Stimulated activated CD4-positive, alpha-beta T cell treated with anti-CD3 and anti-CD28 coated beads, Interleukin-1b, Interleukin-23, amount 100 ng/mL, for 48 hours (primary cell): ENCODE data around the gene WRAP53.

ENCODE experiments used
- DNase-seq: peaks from one replicate; pipeline ENCODE4 v3.0.0-alpha.2; 2020

Gene WRAP53

DNA sequence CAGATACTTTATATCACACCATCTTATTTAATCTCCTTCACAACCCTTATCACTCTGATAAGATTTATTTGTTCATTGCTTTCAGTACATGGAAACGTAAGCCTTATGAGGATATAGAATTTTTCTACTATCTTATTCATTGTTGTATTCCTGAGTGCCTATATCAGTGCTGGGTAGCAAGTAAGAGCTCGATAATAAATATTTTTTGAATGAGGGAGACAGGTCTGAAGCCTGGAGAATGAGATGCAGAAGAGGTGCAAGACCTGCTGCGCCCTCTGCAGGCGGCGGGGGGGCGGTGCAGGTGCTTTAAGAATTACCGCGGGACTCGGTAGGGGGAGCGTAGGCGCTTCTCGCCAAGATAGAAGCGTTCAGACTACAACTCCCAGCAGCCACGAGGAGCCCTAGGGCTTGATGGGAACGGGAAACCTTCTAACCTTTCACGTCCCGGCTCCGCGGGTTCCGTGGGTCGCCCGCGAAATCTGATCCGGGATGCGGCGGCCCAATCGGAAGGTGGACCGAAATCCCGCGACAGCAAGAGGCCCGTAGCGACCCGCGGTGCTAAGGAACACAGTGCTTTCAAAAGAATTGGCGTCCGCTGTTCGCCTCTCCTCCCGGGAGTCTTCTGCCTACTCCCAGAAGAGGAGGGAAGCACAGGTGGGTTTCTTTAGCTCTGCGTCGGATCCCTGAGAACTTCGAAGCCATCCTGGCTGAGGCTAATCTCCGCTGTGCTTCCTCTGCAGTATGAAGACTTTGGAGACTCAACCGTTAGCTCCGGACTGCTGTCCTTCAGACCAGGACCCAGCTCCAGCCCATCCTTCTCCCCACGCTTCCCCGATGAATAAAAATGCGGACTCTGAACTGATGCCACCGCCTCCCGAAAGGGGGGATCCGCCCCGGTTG, at the start of gene WRAP53:
Gene WRAP53 (plus strand): TSS at position 570 of the 900 bp plus-strand sequence. CDS start 172 bp downstream, at position 742.
- DNase-seq, result peak; percentile 97

DNA sequence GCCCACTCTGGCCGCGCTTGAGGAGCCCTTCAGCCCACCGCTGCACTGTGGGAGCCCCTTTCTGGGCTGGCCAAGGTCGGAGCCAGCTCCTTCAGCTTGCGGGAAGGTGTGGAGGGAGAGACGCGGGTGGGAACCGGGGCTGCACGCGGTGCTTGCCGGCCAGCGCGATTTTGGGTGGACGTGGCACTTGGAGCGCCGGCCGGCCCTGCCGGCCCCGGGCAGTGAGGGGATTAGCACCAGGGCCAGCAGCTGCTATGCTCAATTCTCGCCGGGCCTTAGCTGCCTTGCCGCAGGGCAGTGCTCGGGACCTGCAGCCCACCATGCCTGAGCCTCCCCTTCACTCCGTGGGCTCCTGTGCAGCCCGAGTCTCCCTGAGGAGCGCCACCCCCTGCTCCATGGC, 47.5 kb upstream of the WRAP53 start:
- DNase-seq, result no peak

GRCh38 chr17:7641635-7642034, 46.6 kb upstream of the WRAP53 start:
- DNase-seq, result peak; percentile 11

- DNase-seq, result no peak
These were observed 43.5 kb upstream of the WRAP53 start for GRCh38 chr17:7644775-7645174.

- DNase-seq, result no peak
These were observed 41.8 kb upstream of the WRAP53 start for GRCh38 chr17:7646457-7646856.

- no peak for DNase-seq
These were observed 41.3 kb upstream of the WRAP53 start for GRCh38 chr17:7647018-7647417.

- DNase-seq, result peak; percentile 64
These were observed 37.7 kb upstream of the WRAP53 start, which contains the start of gene ATP1B2 for GRCh38 chr17:7650509-7651096. Gene ATP1B2 (plus strand): TSS chr17:7650926. CDS start chr17:7651519, 593 bp downstream.

DNA sequence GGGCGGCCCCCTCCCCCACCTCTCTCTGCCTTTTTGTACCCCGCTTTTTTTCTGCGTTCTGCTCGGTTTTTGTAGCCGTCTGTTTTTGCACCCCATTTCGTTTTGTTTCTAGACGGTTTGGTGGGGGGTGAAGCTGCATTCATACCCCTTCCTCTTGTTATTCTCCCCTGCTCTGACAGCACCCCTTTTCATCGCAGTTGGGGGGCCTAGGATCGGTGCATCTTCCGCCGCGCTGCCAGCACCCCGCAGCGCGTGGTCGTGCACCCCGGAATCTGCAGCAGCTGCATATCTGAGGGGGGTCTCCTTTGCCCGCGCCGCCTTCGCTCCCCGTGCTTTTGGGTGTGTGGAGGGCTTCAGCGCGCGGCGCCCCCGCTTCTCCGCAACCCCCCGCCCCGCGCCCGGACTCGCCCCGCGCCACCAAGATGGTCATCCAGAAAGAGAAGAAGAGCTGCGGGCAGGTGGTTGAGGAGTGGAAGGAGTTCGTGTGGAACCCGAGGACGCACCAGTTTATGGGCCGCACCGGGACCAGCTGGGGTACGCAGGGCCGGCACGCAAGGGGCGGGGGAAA, 37.1 kb upstream of the WRAP53 start:
- no peak for DNase-seq

DNA sequence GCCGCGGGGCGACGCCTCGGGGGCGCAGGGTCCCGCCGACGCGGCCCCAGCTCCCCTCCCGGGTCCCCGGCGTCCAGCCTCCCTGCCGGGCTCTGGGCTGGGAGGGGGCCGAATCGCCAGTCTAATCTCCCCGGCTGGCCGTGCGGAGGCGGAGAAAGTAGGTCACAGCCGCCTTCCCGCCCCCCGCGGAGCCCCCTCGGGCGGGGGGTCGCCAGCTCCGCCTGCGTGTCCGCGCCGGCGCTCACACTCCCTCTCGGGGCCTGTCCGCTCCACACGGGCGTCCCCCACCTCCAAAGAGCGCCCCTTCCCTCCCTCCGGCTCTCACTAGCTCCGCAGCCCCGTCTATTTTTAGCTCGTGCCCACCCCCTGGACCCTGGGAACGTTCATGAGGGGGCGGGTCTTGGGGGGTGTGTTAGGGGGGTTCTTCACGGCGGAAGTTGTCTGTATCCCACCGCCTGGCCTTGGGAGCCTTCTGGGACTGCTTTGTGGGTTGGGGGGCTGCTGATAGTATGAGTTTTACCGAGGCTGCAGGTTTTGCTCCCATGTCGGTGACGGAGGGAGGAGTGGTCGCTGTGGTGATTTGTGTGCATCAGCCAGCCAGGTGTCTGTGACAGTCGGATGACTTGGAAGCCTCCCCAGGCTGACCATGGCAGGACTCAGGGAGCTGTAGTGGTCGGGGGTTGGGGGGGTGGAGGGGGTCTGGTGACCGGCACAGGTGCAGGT, 36.5 kb upstream of the WRAP53 start:
- DNase-seq, result no peak

- DNase-seq, result no peak
These were observed 35.6 kb upstream of the WRAP53 start for GRCh38 chr17:7652388-7653356.

- DNase-seq, result no peak
These were observed 33.3 kb upstream of the WRAP53 start for GRCh38 chr17:7654832-7655540.

DNA sequence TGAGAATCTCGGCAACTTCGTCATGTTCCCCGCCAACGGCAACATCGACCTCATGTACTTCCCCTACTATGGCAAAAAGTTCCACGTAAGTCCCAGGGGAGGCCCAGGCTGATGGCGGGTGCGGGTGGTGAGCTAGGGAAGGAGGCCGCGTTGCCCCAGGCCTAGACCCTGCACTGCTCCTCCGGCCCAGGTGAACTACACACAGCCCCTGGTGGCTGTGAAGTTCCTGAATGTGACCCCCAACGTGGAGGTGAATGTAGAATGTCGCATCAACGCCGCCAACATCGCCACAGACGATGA, 32.8 kb upstream of the WRAP53 start:
- DNase-seq, result no peak

DNA sequence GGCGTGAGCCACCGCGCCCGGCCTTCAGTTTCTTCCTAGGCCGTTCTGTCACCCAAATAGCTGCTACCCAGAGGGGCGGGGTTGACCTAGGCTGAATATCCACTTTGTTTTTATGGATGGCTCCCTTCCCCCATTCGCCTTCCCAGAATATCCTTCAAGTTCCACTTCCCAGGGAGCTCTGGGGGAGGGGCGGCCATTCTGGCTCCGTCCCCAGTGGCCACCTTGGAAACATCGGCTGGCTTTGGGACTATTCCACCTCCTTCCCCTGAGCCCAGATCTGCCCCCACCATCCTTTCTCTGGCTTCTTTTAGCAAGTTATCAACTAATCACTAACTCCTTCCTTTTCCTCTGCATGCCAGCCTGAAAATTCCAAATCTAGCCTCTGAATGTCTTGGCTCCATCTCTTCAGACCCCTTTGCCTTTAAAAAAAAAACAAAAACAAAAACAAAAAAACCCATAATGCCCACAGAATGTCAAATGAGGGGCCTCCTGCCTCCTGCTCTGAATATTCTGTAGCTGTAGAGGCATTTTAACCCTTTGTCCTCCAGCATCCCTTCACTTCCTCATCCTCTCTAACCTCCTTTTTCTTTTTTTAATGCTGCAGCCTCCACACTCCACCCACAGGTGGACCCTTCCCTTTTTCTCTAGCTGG, 31.2 kb upstream of the WRAP53 start:
- no peak for DNase-seq

DNA sequence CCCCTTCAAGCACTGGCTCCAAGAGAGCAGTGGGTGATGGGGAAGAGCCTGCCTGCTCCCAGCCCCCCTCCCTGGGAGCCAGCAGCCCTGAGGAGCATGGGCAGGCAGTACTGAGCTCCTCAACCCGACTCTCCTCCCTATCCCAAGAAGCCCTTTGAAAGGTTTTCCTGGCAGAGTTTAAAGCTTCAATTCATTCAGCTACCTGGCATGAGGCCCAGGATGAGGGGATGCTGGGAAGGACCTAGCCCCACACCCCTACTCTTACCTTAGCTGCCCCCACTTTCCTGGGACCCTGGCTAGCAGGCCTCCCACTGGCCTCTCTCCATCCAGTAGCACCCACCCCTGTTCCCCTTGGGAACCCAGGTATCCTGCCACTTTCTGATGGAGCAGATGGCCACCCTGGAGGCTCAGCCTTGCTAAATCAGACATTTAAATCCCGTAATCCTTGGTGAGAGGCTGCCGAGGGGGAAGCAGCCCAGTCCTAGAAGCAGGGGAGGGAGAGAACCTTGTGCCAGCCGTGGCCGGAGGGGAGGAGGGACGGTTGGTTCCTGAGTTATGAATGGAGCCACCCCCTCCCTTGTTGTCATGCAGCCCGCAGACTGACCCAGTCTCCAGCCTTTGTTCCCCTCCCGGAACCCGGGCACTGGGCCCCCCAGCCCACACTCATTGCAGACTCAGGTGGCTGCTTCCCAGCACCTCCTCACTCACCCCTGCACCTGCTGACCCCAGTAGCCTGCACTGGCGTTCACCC, 20.4 kb upstream of the WRAP53 start:
- DNase-seq, result no peak

DNA sequence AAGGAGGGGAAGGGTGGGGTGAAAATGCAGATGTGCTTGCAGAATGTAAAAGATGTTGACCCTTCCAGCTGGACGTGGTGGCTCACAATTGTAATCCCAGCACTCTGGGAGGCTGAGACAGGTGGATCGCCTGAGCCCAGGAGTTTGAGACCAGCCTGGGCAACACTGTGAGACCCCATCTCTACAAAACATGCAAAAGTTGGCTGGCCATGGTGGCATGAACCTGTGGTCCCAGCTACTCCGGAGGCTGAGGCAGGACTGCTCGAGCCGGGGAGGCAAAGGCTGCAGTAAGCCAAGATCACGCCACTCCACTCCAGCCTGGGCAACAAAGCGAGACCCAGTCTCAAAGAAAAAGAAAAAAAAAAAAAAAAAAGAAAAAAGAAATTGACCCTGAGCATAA, 19.8 kb upstream of the WRAP53 start:
- no peak for DNase-seq

GRCh38 chr17:7673239-7673638, 15.0 kb upstream of the WRAP53 start:
- peak; percentile 52 for DNase-seq

DNA sequence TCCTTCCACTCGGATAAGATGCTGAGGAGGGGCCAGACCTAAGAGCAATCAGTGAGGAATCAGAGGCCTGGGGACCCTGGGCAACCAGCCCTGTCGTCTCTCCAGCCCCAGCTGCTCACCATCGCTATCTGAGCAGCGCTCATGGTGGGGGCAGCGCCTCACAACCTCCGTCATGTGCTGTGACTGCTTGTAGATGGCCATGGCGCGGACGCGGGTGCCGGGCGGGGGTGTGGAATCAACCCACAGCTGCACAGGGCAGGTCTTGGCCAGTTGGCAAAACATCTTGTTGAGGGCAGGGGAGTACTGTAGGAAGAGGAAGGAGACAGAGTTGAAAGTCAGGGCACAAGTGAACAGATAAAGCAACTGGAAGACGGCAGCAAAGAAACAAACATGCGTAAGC, 13.3 kb upstream of the WRAP53 start:
- no peak for DNase-seq

DNA sequence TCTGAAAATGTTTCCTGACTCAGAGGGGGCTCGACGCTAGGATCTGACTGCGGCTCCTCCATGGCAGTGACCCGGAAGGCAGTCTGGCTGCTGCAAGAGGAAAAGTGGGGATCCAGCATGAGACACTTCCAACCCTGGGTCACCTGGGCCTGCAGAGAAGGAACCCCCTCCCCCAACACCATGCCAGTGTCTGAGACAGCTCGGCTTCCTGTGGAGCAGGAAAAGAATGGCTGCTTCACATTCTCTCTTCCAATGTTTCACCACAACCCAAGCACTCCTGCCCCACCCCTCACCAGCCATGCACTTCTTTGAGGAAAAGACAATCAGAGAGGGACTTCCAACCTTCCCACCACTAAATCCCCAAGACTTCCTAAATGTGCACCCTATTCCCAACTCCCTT, 11.7 kb upstream of the WRAP53 start:
- no peak for DNase-seq

- DNase-seq, result no peak
These were observed 10.7 kb upstream of the WRAP53 start for GRCh38 chr17:7677388-7678067.
